Activated naive CD8-positive, alpha-beta T cell treated with anti-CD3 and anti-CD28 coated beads, Interleukin-2, amount 10 ng/mL, durations not matched to agents 7 days and 5 days (primary cell): ENCODE measurements around the gene SLC17A5. TPM values are rescaled to one million over a fixed set of nuclear protein-coding genes. Genes with fewer than 3 reads are reported as not detected.

Source experiments
- ATAC-seq: fragments of 150-1000 bp; cut with Tn5 transposase; one replicate; pipeline ENCODE4 v1.10.0; 2021; ENCODE audit warnings: low read depth, moderate library complexity
- POLR2A ChIA-PET: fragments of 350-600 bp; sonication (Branson Sonifier 250); formaldehyde crosslinking; loops from one replicate; lab custom pipeline; 2021; ENCODE audit warnings: antibody characterized with exemption; lab: Charles Lee
- DNase-seq: peaks from one replicate; pipeline ENCODE4 v3.0.0; 2021
- H3K27ac Mint-ChIP-seq: one replicate; pipeline ENCODE4 v1.8.0; 2022; ENCODE audit warnings: mild to moderate bottlenecking, mixed read lengths
- H3K27me3 Mint-ChIP-seq: one replicate; pipeline ENCODE4 v1.8.0; 2022; ENCODE audit warnings: mild to moderate bottlenecking, moderate library complexity, mixed read lengths
- H3K36me3 Mint-ChIP-seq: one replicate; pipeline ENCODE4 v1.8.0; 2021; ENCODE audit warnings: mild to moderate bottlenecking, mixed read lengths
- H3K4me1 Mint-ChIP-seq: one replicate; pipeline ENCODE4 v1.8.0; 2021; ENCODE audit warnings: mixed read lengths
- H3K4me3 Mint-ChIP-seq: one replicate; pipeline ENCODE4 v1.8.0; 2022; ENCODE audit warnings: mild to moderate bottlenecking, moderate library complexity, mixed read lengths
- H3K9me3 Mint-ChIP-seq: one replicate; pipeline ENCODE4 v1.8.0; 2021; ENCODE audit warnings: mixed read lengths
- total RNA-seq, 2 experiments: library from RNA; stranded (reverse); gene quantifications; one replicate each; pipeline ENCODE4 v1.2.3, GENCODE V29; 2021

The SLC17A5 gene
- total RNA-seq, 2 experiments from 2014 or later, result 9.2 to 9.3 TPM

DNA sequence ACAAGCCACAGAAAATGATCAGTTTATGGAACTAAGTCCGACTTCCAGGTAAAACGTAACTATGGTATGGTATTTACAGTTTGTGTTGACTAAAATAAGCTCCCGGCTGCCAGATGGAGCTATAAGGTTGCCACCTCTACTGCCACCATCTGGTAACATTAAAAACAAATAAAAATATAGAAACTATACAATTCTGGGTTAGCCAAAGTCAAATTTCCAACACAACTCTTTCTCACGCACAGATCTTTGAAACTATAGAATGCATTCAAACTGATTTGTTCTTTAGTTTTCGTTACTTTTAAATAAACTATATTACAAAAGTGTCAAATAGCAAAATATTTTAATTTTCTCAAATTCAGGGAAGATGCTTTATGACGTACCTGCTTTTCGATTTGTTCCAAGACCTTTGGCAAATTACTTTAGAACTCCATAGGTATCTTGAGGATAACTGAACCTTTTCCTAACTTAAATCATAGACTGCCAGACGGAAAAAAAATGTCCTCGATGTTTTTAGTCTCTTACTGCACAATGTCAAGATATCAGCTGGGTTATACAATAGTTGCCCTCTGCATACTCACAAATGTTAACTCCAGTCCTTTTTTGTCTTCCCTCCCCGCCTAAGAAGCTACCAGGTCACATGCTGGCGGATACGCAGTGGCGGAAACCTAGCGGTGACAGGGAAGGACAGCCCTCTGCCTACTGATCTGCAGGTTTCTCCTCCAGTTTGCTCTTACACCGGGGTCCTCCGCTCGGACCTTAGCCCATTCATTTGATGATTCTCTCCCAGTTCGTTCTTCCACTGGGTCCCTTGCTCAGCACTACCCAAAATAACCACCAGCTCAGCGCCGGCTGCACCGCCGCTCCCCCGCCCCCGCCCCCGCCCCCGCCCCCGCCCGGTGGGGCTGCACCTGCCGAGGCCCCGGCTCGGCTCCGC lies 888 bp downstream of the SLC17A5 start:
- Mint-ChIP-seq H3K36me3 (peaks cover 4% of the 10 kb centered on the region), H3K4me1 (peaks cover 22% of the 10 kb centered on the region), H3K9me3 (no peaks in the 10 kb centered on the region), H3K4me3 (peak overlapping the region; percentile 97), H3K27me3 (no peaks in the 10 kb centered on the region), H3K27ac (peak overlapping the region; percentile 97)
- peak; percentile 73 for DNase-seq
- POLR2A ChIA-PET, result interaction anchor here (0.6 to 3.6 kb wide), 10 partner anchors 68 to 390 kb away, joined by 3 to 72 read pairs (median 4); partner anchors contain the start of genes EEF1A1 and KHDC1
- ATAC-seq, result peak; percentile 59

DNA sequence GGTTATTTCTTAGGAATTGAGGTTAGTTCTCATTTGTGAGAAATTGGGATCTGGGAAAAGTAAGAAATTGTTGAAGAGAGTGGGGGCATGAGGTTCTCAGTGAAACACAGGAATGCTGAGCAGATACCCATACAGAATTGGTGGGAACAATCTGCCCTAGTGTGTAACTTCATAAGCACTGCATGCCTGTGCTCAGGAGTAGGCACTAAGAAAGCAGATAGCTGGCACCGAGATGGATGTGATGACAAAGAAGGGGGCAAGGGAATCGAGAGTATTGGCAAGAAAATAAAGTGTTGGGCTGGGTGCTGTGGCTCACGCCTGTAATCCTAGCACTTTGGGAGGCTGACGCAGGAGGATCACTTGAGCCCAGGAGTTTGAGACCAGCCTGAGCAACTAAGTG lies 4.0 kb downstream of the SLC17A5 start:
- Mint-ChIP-seq H3K4me1 (peaks cover 21% of the 10 kb centered on the region), H3K36me3 (peaks cover 7% of the 10 kb centered on the region), H3K27me3 (no peaks in the 10 kb centered on the region), H3K27ac (no peak overlapping the region), H3K9me3 (no peaks in the 10 kb centered on the region), H3K4me3 (no peak overlapping the region)
- ATAC-seq (no peak), DNase-seq (no peak)
- POLR2A ChIA-PET, result no interaction called here

DNA sequence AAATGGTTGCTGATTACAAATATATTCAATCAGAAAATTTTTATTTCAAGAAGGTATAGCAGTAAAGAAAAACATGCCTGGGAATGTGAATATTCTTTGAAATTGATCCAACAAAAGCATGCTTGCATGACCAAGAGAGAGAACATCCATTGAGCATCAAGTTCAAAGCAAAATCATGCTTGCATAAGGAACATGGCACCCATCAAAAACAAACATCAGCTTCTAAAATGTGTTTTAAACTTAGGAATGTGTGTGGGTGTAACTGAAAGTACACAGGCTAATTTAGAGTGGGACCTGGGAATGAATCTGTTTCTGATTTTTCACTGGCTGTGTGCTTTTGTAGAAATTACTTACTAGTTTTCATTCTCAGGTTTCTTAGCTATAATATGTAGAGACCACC lies 5.6 kb downstream of the SLC17A5 start:
- H3K27ac Mint-ChIP-seq, result no peak overlapping the region

DNA sequence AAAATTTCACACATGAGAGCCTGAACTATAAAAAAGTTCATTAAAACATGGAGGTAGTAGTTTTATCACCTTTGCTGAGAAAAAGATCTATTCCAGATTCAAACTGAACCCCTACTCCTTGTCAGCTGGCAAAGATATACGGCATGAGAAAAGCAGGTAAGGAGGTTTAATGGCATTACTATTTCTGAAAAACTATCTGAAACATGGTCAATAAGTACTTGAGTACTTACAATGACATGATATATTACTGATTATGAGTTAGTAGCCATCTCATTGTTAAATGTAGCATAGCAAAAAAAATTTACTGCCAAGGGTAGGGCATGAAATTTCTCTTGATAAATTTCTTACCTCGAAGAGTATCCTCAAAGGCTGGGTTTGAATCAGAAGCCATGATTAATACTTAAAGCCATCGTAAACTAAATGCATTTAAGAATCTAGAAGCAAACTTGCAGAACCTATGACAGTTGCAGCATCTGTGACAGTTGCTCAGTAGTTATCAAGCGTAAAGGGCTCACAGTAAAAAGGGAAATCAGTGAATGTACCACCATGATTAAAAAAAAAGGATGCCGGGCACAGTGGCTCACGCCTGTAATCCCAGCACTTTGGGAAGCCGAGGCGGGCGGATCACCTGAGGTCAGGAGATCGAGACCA lies 8.7 kb downstream of the SLC17A5 start:
- H3K36me3 Mint-ChIP-seq, result peaks cover 7% of the 10 kb centered on the region
- H3K27ac Mint-ChIP-seq, result peak overlapping the region; percentile 42
- no peak for DNase-seq
- POLR2A ChIA-PET, result interaction anchor here (0.6 to 1.3 kb wide), 3 partner anchors 121 to 341 kb away, joined by 3 to 5 read pairs (median 3); no protein-coding TSS in a partner anchor
- peaks cover 10% of the 10 kb centered on the region for H3K4me1 Mint-ChIP-seq
- no peaks in the 10 kb centered on the region for H3K9me3 Mint-ChIP-seq
- ATAC-seq, result peak; percentile 30
- no peaks in the 10 kb centered on the region for H3K27me3 Mint-ChIP-seq
- H3K4me3 Mint-ChIP-seq, result peak overlapping the region; percentile 76

More for the DNA sequence above, 5.6 kb downstream of the SLC17A5 start:
- H3K36me3 Mint-ChIP-seq, result peaks cover 7% of the 10 kb centered on the region
- POLR2A ChIA-PET, result interaction anchor here (1.1 kb wide), 1 partner anchor 128 kb away, joined by 3 read pairs; no protein-coding TSS in a partner anchor
- no peak overlapping the region for H3K4me3 Mint-ChIP-seq
- no peaks in the 10 kb centered on the region for H3K9me3 Mint-ChIP-seq
- H3K4me1 Mint-ChIP-seq, result peaks cover 21% of the 10 kb centered on the region
- DNase-seq, result no peak
- no peak for ATAC-seq
- no peaks in the 10 kb centered on the region for H3K27me3 Mint-ChIP-seq

DNA sequence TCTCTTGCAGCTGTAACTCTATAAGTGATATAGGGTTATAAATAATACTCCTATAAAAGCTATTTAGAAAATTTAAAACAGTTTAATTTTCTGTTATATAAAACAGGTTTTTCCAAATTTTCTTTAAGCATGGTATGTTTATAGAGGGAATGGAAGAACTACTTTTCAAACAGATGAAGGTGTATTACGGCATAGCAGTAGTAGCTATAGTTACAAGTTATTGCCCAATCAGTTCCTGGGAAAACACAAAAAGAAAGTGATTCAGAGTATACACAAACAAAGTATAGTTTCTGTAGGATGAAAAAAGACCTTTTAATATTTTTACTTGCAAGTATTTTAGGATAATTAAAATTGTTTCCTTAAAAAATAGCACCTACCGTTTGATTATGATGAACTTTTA lies 9.8 kb downstream of the SLC17A5 start:
- Mint-ChIP-seq H3K9me3 (no peaks in the 10 kb centered on the region), H3K4me3 (no peak overlapping the region), H3K27ac (no peak overlapping the region), H3K27me3 (no peaks in the 10 kb centered on the region), H3K4me1 (peaks cover 10% of the 10 kb centered on the region), H3K36me3 (peaks cover 7% of the 10 kb centered on the region)
- ATAC-seq (no peak), DNase-seq (no peak)
- POLR2A ChIA-PET, result no interaction called here

DNA sequence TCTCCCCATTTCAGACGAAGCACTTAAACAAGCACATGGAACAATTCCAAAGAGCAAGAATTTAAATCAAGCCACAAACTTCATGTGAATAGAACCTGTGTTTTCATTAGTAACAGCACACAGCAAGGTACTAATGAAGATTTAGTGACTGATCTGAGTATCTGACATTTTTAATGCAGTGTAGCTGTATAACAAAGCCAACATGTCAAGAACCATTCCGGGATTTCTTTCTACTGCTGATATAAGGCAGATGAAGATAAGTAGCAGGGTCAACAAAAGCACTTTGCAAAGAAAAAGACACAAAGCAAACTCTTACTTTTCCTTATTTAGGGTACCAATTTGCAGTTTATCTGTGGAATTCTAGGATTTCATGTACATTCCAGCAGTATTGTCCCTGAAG lies 11.3 kb downstream of the SLC17A5 start:
- no peak overlapping the region for H3K27ac Mint-ChIP-seq
- H3K4me1 Mint-ChIP-seq, result peaks cover 8% of the 10 kb centered on the region
- no peak for ATAC-seq
- no peaks in the 10 kb centered on the region for H3K27me3 Mint-ChIP-seq
- DNase-seq, result no peak
- H3K36me3 Mint-ChIP-seq, result peaks cover 8% of the 10 kb centered on the region
- H3K4me3 Mint-ChIP-seq, result no peak overlapping the region
- POLR2A ChIA-PET, result interaction anchor here (0.6 kb wide), 1 partner anchor 166 kb away, joined by 3 read pairs; no protein-coding TSS in a partner anchor
- H3K9me3 Mint-ChIP-seq, result no peaks in the 10 kb centered on the region

DNA sequence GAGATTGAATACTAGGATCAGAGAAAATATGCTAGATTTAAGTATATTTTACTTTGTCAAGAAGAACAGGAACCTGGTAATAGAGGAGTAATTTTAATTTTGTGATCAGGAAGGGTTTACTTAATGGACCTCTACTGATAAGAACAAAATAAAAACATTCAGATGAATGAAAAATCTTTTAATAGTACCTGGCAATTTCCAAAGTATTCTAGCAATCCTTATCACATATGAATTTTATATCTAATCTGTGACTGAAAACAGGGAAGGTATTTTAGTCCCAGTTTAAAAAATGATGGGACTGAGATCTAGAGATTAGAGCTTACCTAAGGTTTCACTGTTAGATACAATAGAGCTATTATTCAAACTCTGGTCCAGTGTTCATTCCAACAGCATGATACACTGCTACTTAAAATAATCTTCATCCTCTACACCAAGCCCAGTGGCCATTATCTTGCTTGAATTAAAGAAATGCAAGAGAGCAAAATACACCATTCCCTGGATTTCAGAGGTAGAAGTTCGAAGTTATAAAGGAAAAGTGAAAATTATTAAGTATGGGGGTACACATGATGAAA lies 13.5 kb downstream of the SLC17A5 start:
- ATAC-seq, result no peak
- POLR2A ChIA-PET, result no interaction called here
- H3K27me3 Mint-ChIP-seq, result no peaks in the 10 kb centered on the region
- H3K4me1 Mint-ChIP-seq, result peaks cover 5% of the 10 kb centered on the region
- no peak overlapping the region for H3K27ac Mint-ChIP-seq
- no peaks in the 10 kb centered on the region for H3K9me3 Mint-ChIP-seq
- DNase-seq, result no peak
- peaks cover 8% of the 10 kb centered on the region for H3K36me3 Mint-ChIP-seq
- H3K4me3 Mint-ChIP-seq, result no peak overlapping the region

DNA sequence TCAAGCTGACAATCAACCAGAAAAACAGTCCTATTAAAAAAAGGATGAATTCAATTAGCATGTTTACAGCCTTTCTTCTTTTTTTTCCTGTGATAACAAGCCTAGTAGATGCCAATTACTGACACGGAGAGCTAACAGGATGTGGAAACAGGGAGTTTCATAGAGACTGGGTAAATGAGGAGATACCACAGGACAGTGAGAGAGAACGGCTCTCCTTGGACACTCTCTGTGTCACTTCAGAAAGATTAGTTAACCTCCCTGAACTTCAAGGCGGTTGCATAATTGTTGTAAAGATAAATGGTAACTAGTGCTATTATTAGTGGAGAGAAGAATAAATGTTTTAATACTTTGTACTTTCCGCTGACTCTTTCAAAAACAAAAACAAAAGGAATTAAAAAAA lies 14.8 kb downstream of the SLC17A5 start:
- H3K36me3 Mint-ChIP-seq, result peaks cover 8% of the 10 kb centered on the region
- ATAC-seq, result no peak

DNA sequence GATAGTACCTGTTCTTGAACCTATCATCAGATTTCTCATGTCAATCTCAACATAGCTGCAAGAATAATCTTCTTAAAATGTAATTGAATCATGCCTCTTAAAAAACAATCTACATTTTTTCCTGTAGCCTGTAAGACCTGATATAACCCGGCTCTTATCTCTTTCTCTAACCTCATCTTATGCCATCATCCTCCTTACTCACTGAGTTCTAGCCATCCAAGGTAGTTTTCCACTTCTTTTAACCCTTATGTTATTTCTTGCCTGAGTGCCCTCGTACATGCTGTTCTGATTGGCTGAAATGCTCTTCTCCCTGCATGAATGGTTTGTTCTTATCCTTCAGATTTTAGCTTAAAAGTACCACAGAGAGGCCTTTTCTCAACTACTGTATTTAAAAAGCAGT lies 16.4 kb downstream of the SLC17A5 start:
- Mint-ChIP-seq H3K27ac (no peak overlapping the region), H3K4me1 (no peaks in the 10 kb centered on the region), H3K27me3 (no peaks in the 10 kb centered on the region), H3K36me3 (peaks cover 9% of the 10 kb centered on the region), H3K9me3 (no peaks in the 10 kb centered on the region), H3K4me3 (no peak overlapping the region)
- POLR2A ChIA-PET, result no interaction called here
- no peak for DNase-seq
- ATAC-seq, result no peak

More for the DNA sequence above, 14.8 kb downstream of the SLC17A5 start:
- Mint-ChIP-seq H3K4me1 (no peaks in the 10 kb centered on the region), H3K27me3 (no peaks in the 10 kb centered on the region), H3K9me3 (no peaks in the 10 kb centered on the region), H3K4me3 (no peak overlapping the region), H3K27ac (no peak overlapping the region)
- POLR2A ChIA-PET, result no interaction called here
- no peak for DNase-seq

DNA sequence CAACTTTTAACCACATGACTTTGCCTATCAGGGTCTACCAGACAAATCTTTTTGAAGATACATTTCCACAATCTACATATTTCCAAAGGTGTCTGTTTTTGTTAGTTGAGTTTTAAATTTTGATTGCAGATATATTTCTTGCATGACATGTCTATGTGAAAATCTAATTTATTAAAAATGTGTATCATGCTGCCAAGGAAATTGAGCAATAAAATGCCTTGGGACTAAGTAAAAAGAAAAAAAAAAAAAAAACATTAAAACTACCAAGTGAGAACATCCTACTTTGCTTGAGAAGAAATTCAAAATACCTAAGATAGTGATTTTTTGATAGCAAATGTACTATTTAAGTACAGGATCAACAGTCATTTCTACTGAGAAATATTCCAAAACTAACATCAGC lies 17.7 kb downstream of the SLC17A5 start:
- Mint-ChIP-seq H3K27me3 (no peaks in the 10 kb centered on the region), H3K36me3 (peaks cover 13% of the 10 kb centered on the region), H3K4me1 (peaks cover 4% of the 10 kb centered on the region), H3K9me3 (no peaks in the 10 kb centered on the region), H3K4me3 (no peak overlapping the region), H3K27ac (no peak overlapping the region)
- POLR2A ChIA-PET, result no interaction called here
- ATAC-seq (no peak), DNase-seq (no peak)

DNA sequence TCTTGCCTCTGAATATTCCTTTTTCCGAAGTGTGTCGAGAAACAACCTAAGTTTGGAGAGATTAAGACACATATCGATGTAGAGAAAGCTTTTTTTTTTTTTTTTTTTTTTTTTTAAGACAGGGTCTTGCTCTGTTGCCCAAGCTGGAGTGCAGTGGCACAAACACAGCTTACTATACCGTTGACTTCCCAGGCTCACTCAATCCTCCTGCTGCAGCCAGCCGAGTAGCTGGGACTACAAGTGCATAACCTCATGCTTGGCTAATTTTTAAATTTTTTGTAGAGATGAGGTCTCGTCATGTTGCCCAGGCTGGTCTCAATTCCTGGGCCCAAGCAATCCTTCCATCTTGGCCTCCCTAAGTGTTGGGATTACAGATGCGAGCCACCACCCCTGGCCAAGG lies 21.4 kb downstream of the SLC17A5 start:
- Mint-ChIP-seq H3K9me3 (no peaks in the 10 kb centered on the region), H3K27me3 (no peaks in the 10 kb centered on the region), H3K36me3 (peaks cover 17% of the 10 kb centered on the region), H3K4me3 (no peak overlapping the region), H3K4me1 (peaks cover 5% of the 10 kb centered on the region), H3K27ac (no peak overlapping the region)
- POLR2A ChIA-PET, result interaction anchor here (1.0 kb wide), 2 partner anchors 119 to 170 kb away, joined by 3 read pairs; no protein-coding TSS in a partner anchor
- ATAC-seq, result no peak
- no peak for DNase-seq

DNA sequence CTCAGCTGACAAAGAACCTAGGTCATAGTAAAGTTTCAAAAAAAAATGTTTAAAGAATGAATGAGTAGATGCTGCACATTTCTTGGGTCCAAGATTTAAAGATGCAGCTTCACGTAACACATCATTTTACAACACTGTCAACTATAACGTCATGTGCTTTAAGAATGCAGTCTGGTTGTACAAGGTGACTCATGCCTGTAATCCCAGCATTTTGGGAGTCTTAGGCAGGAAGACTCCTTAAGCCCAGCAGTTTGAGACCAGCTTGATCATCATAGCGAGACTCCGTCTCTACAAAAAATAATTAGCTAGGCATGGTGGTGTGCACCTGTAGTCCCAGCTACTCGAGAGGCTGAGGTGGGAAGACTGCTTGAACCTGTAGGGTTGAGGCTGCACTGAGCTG lies 21.9 kb downstream of the SLC17A5 start:
- Mint-ChIP-seq H3K27me3 (no peaks in the 10 kb centered on the region), H3K9me3 (no peaks in the 10 kb centered on the region), H3K4me3 (no peak overlapping the region), H3K36me3 (peaks cover 17% of the 10 kb centered on the region), H3K27ac (no peak overlapping the region), H3K4me1 (peaks cover 5% of the 10 kb centered on the region)
- DNase-seq, result no peak
- ATAC-seq, result no peak
- POLR2A ChIA-PET, result interaction anchor here (1.0 kb wide), 1 partner anchor 118 kb away, joined by 3 read pairs; no protein-coding TSS in a partner anchor

DNA sequence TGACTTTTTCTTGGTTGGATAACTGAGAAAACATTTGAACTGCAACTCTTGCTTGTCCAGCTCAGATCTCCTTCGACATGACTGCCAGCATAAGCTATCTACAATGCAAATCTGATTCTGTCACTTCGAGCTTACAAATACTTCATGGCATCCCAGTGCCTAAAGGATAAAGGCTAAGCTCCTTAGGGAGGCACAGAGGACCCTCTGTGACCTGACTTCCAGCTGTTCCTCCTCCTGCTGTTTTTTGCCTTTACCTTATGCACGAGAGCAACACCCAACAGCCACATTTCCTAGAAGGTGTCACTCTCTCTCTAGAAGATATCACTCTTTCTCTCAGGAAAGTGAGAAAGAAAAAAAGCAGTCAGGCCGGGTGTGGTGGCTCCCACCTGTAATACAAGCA lies 23.4 kb downstream of the SLC17A5 start:
- Mint-ChIP-seq H3K27me3 (no peaks in the 10 kb centered on the region), H3K27ac (no peak overlapping the region), H3K36me3 (peaks cover 18% of the 10 kb centered on the region), H3K4me1 (peaks cover 11% of the 10 kb centered on the region), H3K4me3 (no peak overlapping the region), H3K9me3 (no peaks in the 10 kb centered on the region)
- POLR2A ChIA-PET, result no interaction called here
- ATAC-seq (no peak), DNase-seq (no peak)
